HG02943 (cell line): ENCODE data around the gene SEC14L5.

ENCODE experiments used
- ATAC-seq: cut with Tn5 transposase; IDR thresholded peaks from one replicate; pipeline ENCODE4 v1.9.1; 2021; ENCODE audit warnings: mild to moderate bottlenecking, low read depth, moderate library complexity; ENCODE audit not compliant: unreplicated experiment

Gene SEC14L5

GRCh38 chr16:5007256-5007655 is 49.1 kb downstream of the SEC14L5 start:
- no peak for ATAC-seq

DNA sequence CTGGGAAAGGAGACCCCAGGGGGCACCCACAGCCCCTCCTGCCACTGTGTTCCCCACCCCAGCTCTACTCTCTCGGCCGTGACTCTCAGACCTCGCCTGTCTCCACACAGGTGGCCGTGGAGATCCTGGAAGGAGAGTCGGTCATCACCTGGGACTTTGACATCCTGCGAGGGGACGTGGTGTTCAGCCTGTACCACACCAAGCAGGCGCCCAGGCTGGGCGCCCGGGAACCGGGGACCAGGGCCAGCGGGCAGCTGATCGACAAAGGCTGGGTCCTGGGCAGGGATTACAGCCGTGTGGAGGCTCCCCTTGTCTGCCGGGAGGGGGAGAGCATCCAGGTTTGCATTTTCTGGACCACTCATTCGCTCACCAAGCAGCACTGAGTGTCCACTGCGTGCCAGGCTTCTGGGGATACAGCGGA is 50.2 kb downstream of the SEC14L5 start:
- no peak for ATAC-seq

- no peak for ATAC-seq
Measured at GRCh38 chr16:5010576-5011329, 52.6 kb downstream of the SEC14L5 start.

- no peak for ATAC-seq
Measured at GRCh38 chr16:5011637-5012036, 53.5 kb downstream of the SEC14L5 start.

DNA sequence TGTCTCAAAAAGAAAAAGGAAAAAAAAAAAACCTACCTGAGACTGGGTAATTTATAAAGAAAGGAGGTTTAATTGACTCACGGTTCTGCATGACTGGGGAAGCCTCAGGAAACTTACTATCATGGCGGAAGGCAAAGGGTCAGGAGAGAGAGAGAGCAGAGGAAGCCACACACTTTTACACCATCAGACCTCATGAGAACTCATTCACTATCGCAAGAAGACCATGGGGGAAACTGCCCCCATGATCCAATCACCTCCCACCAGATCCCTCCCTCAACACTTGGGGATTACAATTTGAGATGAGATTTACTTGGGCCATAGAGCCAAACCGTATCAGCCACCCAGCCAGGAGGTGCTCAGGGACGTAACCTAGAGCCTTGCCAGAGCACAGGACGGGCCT is 54.8 kb downstream of the SEC14L5 start:
- no peak for ATAC-seq

DNA sequence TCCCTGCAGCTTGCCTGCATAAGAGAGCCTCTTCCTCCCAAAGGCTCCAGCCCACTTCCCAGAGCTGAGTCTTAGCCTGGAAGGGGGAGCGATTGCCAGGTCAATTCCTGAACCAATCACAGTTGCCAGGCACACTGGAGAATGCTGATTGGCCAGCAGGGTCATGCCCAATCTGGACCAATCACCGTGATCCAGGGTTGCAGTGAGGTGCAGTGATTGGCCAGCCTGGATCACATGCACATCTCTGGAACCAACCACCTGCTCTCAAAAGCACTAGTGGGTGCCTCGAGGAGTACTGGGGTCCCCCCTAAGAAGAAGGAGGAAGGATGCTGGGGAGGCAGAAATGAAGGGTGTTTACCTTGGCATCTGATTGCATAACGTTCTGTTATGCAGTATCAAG is 57.2 kb downstream of the SEC14L5 start:
- ATAC-seq: no peak

GRCh38 chr16:5015887-5016286 is 57.8 kb downstream of the SEC14L5 start:
- ATAC-seq: no peak

DNA sequence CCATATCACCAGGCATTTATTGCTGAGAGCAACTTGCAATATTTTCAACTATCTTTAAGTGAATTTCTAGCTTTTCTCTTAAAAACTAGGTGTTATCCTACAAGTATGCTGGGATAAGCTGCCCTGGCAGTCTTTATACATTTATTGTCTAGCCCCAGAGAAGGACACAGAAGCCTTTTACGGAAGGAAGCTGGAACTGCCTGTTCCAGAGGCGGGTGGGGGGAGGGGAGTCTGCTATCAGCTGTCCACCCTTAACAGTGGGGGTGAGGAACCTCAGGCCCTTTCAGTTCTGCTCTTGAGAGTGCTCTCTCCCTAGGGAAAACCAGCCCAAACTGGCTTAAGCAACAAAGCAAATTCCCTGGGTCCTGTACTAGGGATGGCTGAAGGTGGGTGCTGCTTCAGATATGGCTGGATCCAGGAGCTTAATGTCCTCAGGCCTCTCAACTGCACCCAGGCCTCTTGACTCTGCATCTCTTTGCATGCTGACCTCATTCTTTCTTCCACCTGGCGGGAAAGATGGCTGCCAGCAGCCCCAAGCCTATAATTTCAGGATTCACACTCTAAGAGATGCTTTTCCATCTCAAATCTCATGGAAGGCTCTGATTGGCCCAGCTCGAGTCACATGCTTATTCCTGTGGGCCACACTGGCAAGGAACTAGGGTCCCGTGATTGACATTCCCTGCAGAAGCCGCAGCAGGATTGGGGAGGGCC is 59.0 kb downstream of the SEC14L5 start:
- no peak for ATAC-seq

DNA sequence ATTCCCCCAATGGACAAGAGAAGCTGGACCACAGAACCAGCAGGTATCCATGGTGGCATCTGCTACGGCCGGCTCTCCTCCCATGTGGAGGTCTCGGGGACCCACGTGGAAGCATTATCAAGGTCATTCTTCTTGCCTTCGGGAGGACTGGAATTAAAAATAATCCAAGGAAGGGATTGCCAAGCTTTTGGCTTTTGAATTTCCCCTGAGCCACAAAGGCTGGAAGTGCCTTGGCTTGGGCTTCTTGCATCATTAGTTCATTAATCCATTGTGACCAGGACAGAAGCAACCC is 59.5 kb downstream of the SEC14L5 start:
- no peak for ATAC-seq

- no peak for ATAC-seq
Measured at GRCh38 chr16:5018793-5019192, 60.7 kb downstream of the SEC14L5 start.

- no peak for ATAC-seq
Measured at GRCh38 chr16:5019775-5020174, 61.6 kb downstream of the SEC14L5 start.

- no peak for ATAC-seq
Measured at GRCh38 chr16:5020551-5020950, 62.4 kb downstream of the SEC14L5 start.

DNA sequence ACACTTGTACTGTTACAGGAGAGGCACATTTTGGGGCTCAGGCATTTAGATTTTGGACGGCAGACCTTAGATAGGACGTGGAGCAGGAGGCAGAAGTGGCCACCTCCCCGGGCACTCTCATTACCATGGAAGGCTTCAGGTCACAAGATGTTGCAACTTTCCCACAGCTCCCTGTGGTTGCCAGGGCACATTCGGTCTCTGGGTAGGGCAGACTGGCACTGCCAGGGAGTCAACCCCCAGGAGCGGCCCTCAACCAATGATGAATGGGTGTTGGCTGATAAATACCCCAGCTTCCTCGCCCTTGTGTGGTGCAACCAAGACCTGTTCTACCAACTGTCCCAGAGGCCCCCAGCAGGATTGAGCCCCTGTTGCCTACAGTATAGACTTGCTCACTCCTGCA is 64.4 kb downstream of the SEC14L5 start:
- no peak for ATAC-seq

GRCh38 chr16:5024632-5025031 is 66.5 kb downstream of the SEC14L5 start:
- ATAC-seq: no peak

DNA sequence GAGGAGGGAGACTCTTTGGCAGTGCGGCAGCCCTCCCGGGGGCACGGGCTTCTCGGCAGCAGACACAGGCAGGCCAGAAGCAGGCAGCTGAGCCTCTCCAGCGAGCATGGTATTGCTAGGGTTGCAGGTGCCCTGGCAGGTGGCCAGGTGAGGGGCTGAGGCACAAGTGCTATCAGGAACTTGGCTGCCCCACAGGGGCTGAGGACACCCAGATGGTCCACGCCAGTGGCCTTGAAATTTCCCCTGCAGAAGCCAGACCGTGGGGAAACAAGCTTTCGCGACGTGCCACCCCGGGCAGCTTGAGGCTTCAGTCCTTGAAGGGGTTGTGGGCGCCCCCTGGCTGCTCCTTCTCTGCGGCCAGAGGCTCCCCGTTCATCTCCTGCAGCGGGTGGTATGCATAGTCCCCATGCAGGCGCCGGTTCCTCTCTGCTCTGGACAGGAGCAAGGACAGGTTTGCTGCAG is 67.1 kb downstream of the SEC14L5 start:
- ATAC-seq: no peak

DNA sequence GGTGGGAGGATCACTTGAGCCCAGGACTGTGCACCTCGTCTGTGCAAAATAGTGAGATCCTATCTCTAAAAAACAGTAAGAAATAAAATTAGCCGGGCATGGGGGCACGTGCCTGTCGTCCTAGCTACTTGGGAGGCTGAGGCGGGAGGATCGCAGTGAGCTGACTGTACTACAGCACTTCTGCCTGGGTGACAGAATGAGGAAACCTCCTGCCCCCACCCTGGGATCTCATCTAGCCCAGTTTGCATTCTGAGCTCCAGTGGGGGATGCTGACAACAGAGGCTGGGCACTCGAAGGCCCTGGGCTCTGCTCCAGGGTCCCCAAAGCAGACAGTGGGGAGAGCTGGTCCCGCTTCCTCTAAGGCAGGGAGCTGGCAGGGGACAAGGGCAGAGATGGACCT is 68.5 kb downstream of the SEC14L5 start:
- no peak for ATAC-seq

- ATAC-seq: no peak
Measured at GRCh38 chr16:5027086-5027485, 69.0 kb downstream of the SEC14L5 start.

GRCh38 chr16:5027575-5028235 is 69.6 kb downstream of the SEC14L5 start:
- no peak for ATAC-seq

- ATAC-seq: no peak
Measured at GRCh38 chr16:5028950-5029475, 70.9 kb downstream of the SEC14L5 start.

DNA sequence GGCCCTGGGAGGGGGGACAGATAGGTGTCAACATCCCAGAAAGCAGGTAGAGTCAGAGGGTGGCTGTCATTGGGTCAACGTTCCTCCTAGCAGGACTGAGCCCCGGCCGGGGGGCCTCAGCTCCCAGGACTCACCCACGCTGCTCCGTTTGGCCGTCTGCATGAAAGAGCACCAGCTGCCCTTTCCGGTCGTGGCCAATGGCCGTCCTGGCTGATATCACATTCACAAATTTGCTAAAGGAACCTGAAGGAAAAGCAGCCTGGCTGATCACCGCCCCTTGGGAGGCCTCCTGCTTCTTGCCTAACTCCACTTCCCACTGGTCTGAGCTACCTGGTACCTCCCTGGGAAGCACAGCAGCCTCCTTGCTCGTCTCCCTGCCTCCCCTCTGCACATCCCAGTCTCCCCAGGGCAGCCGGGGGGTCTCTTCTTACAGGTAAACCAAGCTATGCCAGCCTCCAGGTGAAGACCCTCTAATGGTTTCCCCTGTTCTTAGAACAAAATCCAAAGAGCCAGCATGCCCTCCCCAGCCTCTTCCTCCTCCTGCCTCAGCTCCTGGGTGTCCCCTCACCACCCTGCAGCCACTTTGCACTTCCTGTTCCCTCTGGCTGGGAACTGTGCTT is 72.2 kb downstream of the SEC14L5 start:
- no peak for ATAC-seq

DNA sequence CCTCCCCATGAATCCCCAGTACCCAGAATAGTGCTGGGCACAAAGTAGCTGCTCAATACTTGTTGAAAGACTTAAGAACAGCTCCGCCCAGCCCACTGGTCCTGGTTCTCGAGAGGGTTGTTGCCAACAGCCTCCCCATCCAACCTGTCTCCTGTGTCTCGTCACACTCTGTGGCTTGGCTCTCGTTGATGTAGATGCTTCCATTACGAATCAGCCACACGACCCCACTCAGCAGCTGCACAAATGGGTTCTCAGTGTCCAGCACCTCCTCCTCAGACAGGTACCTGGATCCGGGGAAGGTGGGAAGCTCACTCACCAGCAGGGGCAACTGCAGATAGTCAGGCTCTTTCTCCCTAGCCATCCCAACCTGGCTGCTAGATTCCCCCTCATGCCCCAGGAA is 73.5 kb downstream of the SEC14L5 start:
- ATAC-seq: no peak
